Bronchial epithelial cell (primary cell): ENCODE results near the gene ULK4. TPM values are rescaled to one million over a fixed set of nuclear protein-coding genes. Genes with fewer than 3 reads are reported as not detected.

Source experiments
- DNase-seq: peaks from one replicate; pipeline ENCODE4 v3.0.0-alpha.2; 2010; ENCODE audit warnings: low read depth
- FAIRE-seq: peaks from 2 replicates; lab custom pipeline; 2011; peaks lifted over from hg19 to GRCh38; lab: Jason Lieb, UNC
- H3K27me3 ChIP-seq: 2 replicates; pipeline ENCODE4 v1.5.1; 2011; ENCODE audit warnings: low read length; ENCODE audit not compliant: control insufficient read depth, insufficient read depth
- H3K36me3 ChIP-seq: 2 replicates; pipeline ENCODE4 v1.5.1; 2011; ENCODE audit warnings: low read length; ENCODE audit not compliant: control insufficient read depth, insufficient read depth
- H3K4me3 ChIP-seq: 2 replicates; pipeline ENCODE4 v1.5.1; 2011; ENCODE audit warnings: mild to moderate bottlenecking, low read depth, low read length, control low read depth
- total RNA-seq: library from RNA; depleted of rRNA; stranded (reverse); fragments of >200 nt; gene quantifications from 2 replicates; pipeline ENCODE4 v1.2.1, GENCODE V29; 2014
- TF ChIP-seq, protein P1 (sequence below): IDR thresholded peaks from 2 replicates; pipeline ENCODE4 v1.5.1; 2011; ENCODE audit warnings: mild to moderate bottlenecking, moderate library complexity, low read length, control low read depth, inconsistent platforms; ENCODE audit not compliant: insufficient read depth, severe bottlenecking

The ULK4 gene
- total RNA-seq, 1 donor from 2014 or later, result 3.9 TPM

DNA sequence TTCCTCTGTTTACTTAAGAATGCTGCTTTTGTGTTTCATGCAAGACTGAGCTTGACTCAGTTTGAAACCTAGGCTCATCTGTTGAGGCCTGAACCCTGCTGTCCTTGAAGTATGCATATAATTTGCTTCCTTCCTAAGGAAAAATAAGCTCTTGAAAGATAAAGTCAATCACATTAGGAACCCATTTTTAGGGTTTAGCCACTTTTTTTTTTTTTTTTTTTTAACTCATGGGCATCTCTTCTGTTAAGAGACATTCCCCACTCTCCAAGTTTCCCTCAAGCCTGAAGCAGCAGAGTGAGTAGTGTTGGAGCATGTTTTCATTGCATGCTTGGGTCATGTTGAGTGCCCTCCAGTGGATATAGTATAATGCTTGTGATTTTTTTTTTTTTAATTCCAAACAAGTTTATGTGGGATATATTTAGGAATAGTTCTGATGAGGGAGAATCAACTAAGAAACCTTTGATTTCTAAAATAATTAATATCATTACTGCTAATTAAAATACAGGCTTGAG, 759.0 kb downstream of the ULK4 start:
- no peak for FAIRE-seq
- TF ChIP-seq, protein P1, sequence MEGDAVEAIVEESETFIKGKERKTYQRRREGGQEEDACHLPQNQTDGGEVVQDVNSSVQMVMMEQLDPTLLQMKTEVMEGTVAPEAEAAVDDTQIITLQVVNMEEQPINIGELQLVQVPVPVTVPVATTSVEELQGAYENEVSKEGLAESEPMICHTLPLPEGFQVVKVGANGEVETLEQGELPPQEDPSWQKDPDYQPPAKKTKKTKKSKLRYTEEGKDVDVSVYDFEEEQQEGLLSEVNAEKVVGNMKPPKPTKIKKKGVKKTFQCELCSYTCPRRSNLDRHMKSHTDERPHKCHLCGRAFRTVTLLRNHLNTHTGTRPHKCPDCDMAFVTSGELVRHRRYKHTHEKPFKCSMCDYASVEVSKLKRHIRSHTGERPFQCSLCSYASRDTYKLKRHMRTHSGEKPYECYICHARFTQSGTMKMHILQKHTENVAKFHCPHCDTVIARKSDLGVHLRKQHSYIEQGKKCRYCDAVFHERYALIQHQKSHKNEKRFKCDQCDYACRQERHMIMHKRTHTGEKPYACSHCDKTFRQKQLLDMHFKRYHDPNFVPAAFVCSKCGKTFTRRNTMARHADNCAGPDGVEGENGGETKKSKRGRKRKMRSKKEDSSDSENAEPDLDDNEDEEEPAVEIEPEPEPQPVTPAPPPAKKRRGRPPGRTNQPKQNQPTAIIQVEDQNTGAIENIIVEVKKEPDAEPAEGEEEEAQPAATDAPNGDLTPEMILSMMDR, result peak; percentile 37

DNA sequence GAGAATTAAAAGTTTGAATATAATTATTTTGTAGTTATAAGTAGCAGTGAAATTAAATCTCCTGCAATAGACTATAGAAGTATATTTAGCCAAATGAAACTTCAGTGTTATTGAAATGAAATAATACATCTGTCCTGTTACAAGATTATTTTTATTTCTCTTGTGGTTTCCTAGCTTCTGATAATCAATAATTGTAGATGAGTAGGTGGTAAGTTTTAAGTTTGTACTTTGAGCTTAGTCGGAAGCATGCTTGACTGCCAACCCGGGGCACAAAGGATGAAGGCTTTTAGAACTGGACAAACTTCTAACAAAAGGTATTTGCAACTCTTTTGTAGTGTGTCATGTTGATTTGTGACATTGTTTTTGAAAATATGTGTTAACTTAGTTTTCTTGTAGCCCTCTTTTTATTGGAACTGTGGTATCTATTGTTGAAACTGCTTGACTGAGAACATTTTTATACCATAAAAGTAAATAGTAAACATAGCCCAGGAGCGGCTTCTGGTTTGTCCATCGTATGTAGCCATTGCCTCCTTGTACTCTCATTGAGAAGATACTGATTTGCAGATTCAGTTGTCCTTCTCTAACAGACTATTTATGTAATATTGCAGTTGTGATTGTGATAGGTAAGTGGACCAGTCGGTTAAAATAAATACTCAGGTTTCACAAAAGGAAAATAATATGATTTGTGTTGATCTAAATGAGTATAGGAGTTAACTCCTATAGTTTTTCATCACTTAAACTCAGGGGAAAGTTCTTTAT, 759.6 kb downstream of the ULK4 start:
- FAIRE-seq, result no peak
- Histone ChIP-seq H3K4me3 (peak overlapping the region; percentile 93), H3K27me3 (no peaks in the 10 kb centered on the region), H3K36me3 (no peaks in the 10 kb centered on the region)
- TF ChIP-seq, protein P1, result no peak
- DNase-seq, result peak; percentile 72

More for the DNA sequence above, 759.0 kb downstream of the ULK4 start:
- Histone ChIP-seq H3K4me3 (no peak overlapping the region), H3K27me3 (no peaks in the 10 kb centered on the region), H3K36me3 (no peaks in the 10 kb centered on the region)
- DNase-seq, result peak; percentile 77

DNA sequence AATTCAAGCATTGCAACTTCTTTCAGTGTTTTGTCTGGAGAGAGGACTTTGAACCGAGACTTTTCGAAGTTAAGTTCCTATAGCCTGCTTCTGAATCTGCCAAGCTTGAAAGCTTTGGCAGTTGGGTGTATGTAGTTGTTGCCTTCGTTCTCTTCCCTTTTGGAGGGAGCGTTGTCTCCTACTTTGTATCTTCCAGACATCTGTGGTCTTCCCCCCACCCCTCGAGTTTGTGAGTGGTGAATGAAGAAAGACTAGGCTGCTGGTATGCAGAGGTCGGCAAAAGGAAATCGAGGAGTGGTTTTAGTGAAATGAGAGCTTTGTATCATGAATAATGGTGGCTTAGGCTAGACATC, 761.3 kb downstream of the ULK4 start:
- TF ChIP-seq, protein P1, result no peak
- FAIRE-seq (no peak), DNase-seq (peak; percentile 34)
- H3K36me3 ChIP-seq, result no peaks in the 10 kb centered on the region
- no peaks in the 10 kb centered on the region for H3K27me3 ChIP-seq
- H3K4me3 ChIP-seq, result peak overlapping the region; percentile 93

DNA sequence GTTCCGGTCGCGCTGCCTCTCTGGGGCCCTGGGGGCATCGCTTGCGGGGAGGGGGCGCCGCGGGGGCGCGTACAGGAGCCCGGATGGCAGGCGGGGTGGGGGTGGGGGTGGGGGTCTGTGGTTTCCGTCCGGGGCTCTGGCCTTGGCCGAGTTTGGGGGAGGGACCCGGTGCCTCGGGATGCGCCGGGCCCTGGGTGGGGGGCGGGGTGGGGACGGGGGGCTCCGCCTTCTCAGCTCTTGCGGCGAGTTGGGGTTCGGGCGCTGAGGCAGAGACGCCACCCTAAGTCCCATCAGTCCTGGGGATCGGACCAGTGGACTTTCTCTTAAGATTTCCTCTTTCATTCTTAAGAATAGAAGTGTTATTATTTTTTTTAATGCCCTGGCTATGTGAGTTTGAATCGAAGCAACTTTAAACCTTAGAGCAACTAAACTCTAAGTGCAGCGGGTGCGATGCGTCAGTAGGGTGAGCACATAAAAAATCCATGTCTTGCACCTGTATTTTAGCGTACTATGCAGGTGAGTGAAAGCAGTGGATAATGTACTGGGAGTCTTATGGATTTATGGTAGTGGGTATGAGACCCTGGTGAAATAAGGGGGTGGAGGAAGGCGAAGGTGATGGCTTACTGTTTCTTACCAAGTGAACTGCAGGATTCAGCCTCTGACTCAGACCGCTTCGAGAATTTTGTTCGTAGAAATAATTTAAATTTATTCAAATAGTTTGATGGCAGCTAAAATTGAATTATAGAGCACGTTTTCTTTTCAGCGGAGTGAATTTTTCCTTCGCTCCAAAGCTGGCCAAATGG, 761.8 kb downstream of the ULK4 start:
- DNase-seq, result peak; percentile 43
- no peak for FAIRE-seq
- Histone ChIP-seq H3K36me3 (no peaks in the 10 kb centered on the region), H3K4me3 (peak overlapping the region; percentile 93), H3K27me3 (no peaks in the 10 kb centered on the region)
- TF ChIP-seq, protein P1, result no peak

DNA sequence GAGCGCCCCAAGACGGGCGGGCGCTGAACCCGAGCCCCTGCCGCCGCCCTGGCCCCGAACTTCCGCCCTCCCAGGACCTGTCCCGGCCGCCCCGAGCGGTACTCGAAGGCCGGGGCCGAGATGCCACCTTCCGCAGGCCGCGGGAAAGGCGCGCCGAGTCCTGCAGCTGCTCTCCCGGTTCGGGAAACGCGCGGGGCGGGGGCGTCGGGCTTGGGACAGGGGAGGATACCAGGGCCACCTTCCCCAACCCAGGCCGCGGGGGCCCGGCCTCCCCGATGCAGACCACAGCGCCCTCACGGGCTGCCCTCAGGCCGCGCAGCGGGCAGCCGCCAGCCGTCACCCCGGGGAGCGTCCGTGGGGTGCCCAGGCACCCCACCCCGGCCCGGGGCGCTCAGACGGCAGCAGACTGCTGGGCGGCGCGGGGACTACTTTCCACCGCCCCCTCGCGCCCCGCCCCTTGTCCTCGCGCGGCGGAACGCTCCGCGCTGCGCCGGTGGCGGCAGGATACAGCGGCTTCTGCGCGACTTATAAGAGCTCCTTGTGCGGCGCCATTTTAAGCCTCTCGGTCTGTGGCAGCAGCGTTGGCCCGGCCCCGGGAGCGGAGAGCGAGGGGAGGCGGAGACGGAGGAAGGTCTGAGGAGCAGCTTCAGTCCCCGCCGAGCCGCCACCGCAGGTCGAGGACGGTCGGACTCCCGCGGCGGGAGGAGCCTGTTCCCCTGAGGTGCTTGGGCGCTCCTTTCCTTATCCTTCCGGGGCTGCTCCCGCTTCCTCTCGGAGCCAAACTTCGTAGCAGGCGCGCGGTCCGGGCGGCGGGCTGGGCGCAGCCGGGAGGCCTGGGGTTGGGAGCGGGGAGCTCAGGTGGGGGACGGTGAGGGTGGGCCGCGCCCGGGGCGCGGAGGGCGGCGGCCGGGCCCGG, 762.7 kb downstream of the ULK4 start, which contains the start of gene CTNNB1:
Gene CTNNB1 (plus strand): TSS at position 556 of the 916 bp plus-strand sequence. CDS start 24,564 bp downstream, outside the sequence.
- Histone ChIP-seq H3K4me3 (peak within 1 kb of the TSS; percentile 93), H3K27me3 (no peaks in the 10 kb centered on the region), H3K36me3 (no peaks in the 10 kb centered on the region)
- DNase-seq (peak; percentile 65), FAIRE-seq (no peak)
- TF ChIP-seq, protein P1, result peak; percentile 19
